GM12801 (cell line): ENCODE data around the gene ASPRV1.

Source experiments
- TF ChIP-seq, protein P1 (sequence below): IDR thresholded peaks from one replicate; pipeline ENCODE4 v1.5.1; 2011; ENCODE audit warnings: control low read depth; ENCODE audit not compliant: insufficient read length; ENCODE audit errors: extremely low read depth

ASPRV1 gene

DNA sequence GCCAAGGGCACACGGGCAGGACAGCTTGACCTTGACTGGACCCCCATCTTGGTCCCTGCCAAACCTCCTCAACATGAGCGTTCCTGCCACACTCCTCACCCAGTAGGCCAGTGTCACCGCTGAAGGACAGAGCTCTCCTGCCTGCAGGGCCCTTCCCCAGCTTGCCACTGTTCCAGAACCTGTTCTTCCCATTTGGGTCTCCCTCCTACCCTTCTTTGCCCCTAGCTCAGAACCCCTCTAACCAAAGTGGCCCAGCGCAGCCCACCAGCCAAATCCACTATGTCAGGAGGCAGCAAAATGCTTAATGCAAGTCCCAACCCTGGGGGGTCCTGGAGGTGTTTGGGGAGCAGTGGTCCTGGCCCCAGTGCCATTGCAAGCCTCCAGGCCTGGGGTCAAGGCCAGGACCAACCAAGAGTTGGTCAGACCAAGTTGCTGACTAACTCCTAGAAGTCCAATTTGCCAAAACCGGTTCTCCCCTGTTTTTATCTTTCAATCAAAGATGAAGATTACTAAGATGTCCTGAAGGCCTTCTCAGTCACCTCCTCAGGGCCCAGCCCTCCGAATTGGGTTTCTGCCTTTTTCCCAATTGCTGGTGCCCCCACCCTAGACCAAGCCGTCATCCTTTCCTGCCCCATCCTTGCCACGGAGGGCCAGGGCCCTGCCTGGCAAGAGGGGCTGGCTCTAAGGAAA lies 4.5 kb upstream of the ASPRV1 start:
- TF ChIP-seq, protein P1, sequence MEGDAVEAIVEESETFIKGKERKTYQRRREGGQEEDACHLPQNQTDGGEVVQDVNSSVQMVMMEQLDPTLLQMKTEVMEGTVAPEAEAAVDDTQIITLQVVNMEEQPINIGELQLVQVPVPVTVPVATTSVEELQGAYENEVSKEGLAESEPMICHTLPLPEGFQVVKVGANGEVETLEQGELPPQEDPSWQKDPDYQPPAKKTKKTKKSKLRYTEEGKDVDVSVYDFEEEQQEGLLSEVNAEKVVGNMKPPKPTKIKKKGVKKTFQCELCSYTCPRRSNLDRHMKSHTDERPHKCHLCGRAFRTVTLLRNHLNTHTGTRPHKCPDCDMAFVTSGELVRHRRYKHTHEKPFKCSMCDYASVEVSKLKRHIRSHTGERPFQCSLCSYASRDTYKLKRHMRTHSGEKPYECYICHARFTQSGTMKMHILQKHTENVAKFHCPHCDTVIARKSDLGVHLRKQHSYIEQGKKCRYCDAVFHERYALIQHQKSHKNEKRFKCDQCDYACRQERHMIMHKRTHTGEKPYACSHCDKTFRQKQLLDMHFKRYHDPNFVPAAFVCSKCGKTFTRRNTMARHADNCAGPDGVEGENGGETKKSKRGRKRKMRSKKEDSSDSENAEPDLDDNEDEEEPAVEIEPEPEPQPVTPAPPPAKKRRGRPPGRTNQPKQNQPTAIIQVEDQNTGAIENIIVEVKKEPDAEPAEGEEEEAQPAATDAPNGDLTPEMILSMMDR = no peak

DNA sequence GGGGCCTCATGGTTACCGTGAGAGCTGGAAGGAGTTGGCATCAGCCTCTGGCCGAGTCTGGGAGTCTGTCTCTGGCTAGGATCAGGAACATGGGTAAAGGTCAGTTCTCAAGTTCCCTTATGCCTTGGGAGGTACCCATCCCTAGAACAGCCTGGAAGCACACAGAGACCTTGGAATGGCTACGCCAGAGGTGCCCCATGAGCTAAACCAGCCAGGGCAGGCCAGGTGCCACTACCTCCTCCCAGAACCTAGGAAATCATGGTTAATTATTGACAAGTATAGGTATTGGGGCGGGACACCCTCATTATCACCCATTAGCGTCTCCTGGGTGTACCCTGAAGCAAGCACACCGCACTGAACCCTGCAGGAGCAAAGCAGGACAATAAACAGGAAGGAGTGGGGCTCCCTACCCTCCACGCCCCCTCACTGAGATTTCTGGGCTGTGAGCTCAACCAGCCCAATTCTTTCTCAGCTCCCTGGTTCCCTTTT lies 3.0 kb upstream of the ASPRV1 start:
- TF ChIP-seq, protein P1 = no peak

DNA sequence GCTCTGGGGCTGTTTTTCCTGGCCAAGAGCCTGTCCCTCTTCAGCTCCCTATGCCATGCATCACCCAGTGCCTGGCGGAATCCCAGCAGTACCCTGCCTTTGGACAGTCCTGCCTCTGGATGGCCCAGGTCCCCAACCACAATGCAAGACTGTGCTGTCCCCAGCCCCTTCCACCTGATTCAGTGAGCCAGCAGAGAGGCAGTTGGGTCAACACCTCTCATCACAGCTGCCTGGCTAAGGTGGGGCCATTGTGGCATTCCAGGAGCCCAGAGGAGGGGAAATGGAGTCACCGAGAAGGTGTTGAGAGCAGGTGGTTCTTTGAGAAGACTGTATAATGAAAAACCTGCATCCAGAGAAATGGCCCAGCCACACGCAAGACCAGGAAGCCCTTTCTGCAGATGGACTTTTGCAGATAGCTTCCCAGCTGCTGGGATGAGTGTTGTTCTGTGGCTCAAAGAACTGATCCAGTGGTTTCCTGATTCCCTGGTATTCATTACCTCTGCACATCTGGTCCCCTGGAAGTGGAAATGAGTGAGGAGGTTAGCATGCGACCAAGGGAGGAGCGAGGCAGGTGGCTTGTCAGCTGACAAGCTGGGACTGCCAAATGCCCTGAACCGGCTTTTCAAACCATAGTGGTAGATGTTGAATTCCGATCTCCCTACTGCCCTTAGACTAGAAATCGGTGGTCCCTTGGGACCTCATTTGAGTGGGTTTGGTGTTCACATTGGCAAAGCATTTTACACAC lies 1.7 kb upstream of the ASPRV1 start:
- TF ChIP-seq, protein P1 = no peak

DNA sequence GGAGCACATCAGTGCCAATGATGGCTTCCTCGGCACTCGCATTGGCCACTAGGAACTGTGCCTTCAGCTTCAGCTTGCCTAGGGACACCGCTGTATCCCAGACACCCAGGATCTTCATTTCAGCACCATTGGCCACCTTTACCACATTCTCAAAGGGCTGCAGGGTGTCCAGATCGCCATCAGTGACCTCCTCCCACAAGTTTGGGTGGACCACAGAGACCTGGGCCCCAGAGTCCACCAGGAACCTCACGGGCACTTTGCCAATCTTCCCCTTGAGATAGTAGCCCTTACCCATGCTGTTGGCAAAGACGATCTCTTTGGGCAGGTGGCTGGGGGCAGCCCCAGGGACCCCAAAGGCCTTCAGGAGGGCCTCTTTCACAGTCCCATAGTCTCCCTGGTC lies 610 bp downstream of the ASPRV1 start:
- TF ChIP-seq, protein P1 = no peak

DNA sequence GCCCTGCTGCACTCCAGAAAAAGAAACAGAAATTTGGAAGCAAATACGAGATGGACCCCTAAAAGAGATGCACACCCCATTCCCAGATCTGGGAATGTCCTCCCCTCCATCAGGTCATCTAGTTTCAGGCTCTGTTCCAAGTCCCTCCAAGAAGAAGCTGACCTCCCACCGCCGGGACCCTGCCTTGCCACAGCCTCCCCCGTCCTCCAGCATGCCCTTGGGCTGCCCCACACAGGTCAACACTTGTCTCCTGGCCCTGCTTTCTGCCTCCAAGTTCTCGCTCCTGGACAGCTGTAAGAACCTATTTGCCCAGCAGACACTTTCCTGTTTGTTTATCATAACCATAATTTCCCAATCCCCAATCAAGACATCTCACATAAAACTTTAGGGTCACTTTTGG lies 2.0 kb downstream of the ASPRV1 start:
- TF ChIP-seq, protein P1 = no peak

DNA sequence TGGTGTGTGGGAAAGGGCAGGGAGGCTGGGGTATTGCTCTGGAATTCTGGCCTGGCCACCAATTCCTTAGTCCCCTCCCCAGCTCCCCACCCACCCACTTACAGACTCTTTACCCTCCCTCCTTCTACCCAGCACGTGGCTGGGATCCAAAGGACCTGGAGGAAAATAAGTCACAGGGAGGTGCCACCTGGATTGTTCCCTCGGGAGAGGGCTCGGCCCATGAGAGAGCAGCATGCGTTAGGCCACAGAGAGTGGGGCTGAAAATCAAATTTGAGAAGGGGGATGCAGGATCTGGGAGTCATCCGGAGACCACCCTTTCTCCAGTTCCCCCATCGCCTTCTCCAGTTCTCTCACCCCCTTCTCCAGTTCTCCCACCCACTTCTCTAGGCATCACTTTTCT lies 3.0 kb downstream of the ASPRV1 start:
- TF ChIP-seq, protein P1 = no peak

DNA sequence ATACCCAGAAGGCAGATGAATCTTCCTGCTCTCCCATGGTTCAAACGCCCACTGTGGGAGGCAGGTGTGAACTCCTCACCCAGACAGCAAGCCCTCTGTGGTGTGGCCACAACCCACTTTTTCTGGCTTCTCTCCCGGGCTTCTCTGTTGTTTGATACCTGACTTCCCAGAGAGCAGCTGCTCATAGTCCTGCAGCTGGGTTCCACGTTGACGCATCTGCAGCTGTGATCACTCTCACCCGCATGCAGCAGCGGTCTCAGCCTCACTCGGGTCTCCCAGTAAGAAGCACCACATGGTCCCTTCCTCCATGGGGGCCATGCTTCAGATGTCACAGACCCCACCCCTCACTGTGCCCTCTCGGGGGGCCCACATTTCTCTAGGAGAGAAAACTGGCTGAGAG lies 3.5 kb downstream of the ASPRV1 start:
- TF ChIP-seq, protein P1 = no peak
